ENCODE measurements around the gene CHP2.

CHP2 gene

GRCh38 chr16:23802776-23803175 is 48.0 kb downstream of the CHP2 start:
- Histone ChIP-seq H3K27me3 (no peaks in the 10 kb centered on the region), H4K20me1 (no peaks in the 10 kb centered on the region), H3K4me3 (no peak overlapping the region), H3K4me1 (peaks cover 25% of the 10 kb centered on the region), H3K36me3 (no peaks in the 10 kb centered on the region), H3K9me3 (no peaks in the 10 kb centered on the region), H3K9ac (0 out of 2 replicates have a peak overlapping the region, but pooled peaks have one; percentile 8), H3K4me2 (no peak overlapping the region), H3K27ac (no peak overlapping the region)
- no peak for TF ChIP-seq Cebpa-rat (IDR thresholded peaks at IDR 0.05)

- H3K4me3 ChIP-seq: no peak overlapping the region
- H3K4me1 ChIP-seq: peaks cover 25% of the 10 kb centered on the region
- TF ChIP-seq Cebpa-rat (IDR thresholded peaks at IDR 0.05): no peak
- no peak overlapping the region for H3K27ac ChIP-seq
- H3K9me3 ChIP-seq: no peaks in the 10 kb centered on the region
- no peak overlapping the region for H3K9ac ChIP-seq
- no peaks in the 10 kb centered on the region for H4K20me1 ChIP-seq
- H3K27me3 ChIP-seq: no peaks in the 10 kb centered on the region
- H3K36me3 ChIP-seq: no peaks in the 10 kb centered on the region
- no peak overlapping the region for H3K4me2 ChIP-seq
Observed at GRCh38 chr16:23803591-23804123, 48.8 kb downstream of the CHP2 start.

- Histone ChIP-seq H3K4me1 (peaks cover 11% of the 10 kb centered on the region), H3K27me3 (no peaks in the 10 kb centered on the region), H3K4me2 (peak overlapping the region; percentile 40), H3K9ac (no peak overlapping the region), H4K20me1 (no peaks in the 10 kb centered on the region), H3K9me3 (no peaks in the 10 kb centered on the region), H3K27ac (no peak overlapping the region), H3K4me3 (no peak overlapping the region), H3K36me3 (no peaks in the 10 kb centered on the region)
- no peak for TF ChIP-seq Cebpa-rat (IDR thresholded peaks at IDR 0.05)
Observed at GRCh38 chr16:23807028-23807427, 52.2 kb downstream of the CHP2 start.

All from BLaER1 (cell line).